GM18951 (cell line): ENCODE measurements around the gene OR2V2.
"Not testable (repeated sequence)": the region's sequence is repeated elsewhere in the genome, so short reads cannot be mapped to it uniquely, and the experiment has no call there.

Source experiments
- POLR2A ChIP-seq: IDR thresholded peaks from 4 replicates; pipeline ENCODE4 v1.6.1; 2011; ENCODE audit warnings: mild to moderate bottlenecking; ENCODE audit not compliant: insufficient read length, insufficient read depth; ENCODE audit errors: extremely low read depth
- in situ Hi-C: fragments of 300-500 bp; cut with MboI; formaldehyde crosslinking; loops from one replicate; pipeline ENCODE4 v1.12.0; 2022; ENCODE audit warnings: low sequenced_read_pairs, mixed read lengths, inconsistent platforms; ENCODE audit not compliant: unreplicated experiment

OR2V2 gene

DNA sequence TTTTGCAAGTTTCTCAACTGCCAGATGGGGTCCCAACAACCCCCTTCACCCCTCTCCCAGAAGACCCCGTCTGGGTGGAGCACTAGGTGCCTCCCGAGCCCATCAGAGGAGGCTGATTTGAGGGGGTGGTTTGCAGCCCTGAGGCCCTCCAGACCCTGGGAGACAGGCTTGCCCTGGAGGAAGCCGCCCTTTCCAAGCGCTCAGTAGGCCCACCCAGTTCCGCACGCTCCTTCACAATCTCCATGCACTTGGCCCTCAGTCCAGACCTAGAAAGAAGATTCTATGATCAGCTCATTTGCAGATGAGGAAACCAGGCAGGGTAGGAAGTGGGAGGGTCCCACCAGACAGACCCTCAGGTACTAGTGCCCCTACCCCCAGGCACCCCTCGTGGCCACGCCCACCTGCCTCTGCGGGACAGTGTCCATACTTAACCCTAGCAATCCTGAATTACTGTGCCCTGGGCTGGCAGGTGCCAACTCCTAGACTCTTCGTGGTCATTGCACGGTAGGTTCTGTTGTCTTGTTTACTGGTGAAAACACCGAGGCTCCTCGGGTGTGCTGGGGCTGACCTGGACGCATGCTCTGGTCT lies 38.7 kb upstream of the OR2V2 start:
- no peak for TF ChIP-seq POLR2A
- in situ Hi-C loops: no loop called here

GRCh38 chr5:181109489-181110013 lies 37.8 kb upstream of the OR2V2 start:
- in situ Hi-C loops: no loop called here
- TF ChIP-seq POLR2A: no peak

GRCh38 chr5:181111010-181111409 lies 36.4 kb upstream of the OR2V2 start:
- no peak for TF ChIP-seq POLR2A
- in situ Hi-C loops: no loop called here

- TF ChIP-seq POLR2A: no peak
- in situ Hi-C loops: no loop called here
Observed at GRCh38 chr5:181112476-181112875, 34.9 kb upstream of the OR2V2 start.

DNA sequence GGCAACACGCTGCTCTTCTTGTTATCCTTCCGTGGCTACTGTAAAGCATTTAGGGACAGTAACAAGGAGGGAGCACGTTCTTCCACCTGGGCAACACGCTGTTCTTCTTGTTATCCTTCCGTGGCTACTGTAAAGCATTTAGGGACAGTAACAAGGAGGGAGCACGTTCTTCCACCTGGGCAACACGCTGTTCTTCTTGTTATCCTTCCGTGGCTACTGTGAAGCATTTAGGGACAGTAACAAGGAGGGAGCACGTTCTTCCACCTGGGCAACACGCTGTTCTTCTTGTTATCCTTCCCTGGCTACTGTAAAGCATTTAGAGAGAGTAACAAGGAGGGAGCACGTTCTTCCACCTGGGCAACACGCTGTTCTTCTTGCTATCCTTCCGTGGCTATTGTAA lies 33.8 kb upstream of the OR2V2 start:
- in situ Hi-C loops: not testable (repeated sequence)

GRCh38 chr5:181114284-181114843 lies 33.0 kb upstream of the OR2V2 start:
- in situ Hi-C loops: no loop called here
- TF ChIP-seq POLR2A: no peak

DNA sequence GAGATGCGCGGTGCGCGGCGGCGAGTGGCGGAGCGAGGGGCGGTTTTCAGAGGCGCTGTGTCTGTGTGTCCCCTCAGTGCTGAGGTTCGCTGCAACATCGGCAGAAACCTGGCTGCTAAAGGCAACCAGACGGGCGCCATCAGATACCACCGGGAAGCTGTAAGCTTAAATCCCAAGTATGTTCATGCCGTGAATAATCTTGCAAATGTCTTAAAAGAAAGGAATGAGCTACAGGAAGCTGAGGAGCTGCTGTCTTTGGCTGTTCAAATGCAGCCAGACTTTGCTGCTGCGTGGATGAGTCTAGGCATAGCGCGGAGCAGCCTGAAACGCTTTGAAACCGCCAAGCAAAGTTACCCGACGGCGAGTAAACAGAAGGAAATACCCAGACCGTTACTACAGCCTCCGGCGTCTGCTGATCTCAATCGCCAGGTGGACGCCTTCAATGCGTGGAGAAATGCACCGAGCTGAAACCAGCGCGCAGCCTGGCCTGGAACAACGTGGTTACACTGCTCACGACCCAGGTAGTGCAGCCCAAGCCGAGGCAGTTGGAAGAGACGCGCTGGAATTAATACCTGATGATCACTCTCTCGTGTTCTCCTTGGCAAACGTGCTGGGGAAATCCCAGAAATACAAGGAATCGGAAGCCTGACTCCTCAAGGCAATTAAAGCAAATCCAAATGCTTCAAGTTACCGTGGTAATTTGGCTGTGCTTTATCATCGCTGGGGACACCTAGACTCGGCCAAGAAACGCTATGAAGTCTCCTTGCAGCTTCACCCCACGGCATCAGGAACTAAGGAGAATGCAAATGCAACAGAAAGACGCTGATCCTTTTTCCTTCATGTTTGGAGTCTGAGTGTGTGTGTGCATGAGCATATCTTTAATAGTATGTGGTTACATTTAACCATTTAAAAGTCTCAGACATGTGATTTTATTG lies 32.3 kb upstream of the OR2V2 start:
- in situ Hi-C loops: no loop called here
- no peak for TF ChIP-seq POLR2A

GRCh38 chr5:181118369-181118768 lies 29.0 kb upstream of the OR2V2 start:
- in situ Hi-C loops: no loop called here
- TF ChIP-seq POLR2A: no peak

GRCh38 chr5:181119105-181119504 lies 28.3 kb upstream of the OR2V2 start:
- TF ChIP-seq POLR2A: no peak
- in situ Hi-C loops: no loop called here

DNA sequence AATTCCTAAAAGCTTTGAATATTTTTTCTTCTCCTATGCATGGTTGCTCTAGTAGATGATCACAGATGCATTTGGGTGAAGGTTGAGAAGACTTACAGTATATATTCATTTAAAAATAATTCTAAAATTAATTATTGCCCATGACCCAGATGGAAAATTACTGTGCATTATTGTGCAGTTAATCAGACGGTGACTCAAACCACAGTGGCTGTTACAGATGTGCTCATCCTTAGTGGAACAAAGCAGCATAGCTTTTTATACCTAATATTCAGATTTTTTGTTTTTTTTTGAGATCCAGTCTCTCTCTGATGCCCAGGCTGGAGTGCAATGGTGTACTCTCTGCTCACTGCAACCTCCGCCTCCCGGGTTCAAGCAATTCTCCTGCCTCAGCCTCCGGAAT lies 27.1 kb upstream of the OR2V2 start:
- TF ChIP-seq POLR2A: no peak
- in situ Hi-C loops: no loop called here

DNA sequence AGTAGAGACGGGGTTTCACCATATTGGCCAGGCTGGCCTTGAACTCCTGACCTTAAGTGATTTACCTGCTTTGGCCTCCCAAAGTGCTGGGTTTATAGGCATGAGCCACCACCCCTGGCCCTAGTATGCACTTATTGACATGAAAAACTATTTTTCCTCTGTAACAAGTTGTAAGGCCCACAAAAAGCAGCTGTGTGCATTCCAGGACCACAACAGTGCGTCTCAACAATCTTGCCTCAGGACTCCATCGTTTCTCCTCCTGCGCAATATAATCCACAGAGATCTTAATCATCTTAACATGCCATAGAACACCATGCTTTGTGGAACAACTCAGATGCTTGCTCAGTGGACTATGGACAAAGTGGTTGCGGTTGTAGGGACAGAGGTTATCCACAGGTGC lies 26.6 kb upstream of the OR2V2 start:
- TF ChIP-seq POLR2A: no peak
- in situ Hi-C loops: no loop called here

GRCh38 chr5:181121675-181122561 lies 25.5 kb upstream of the OR2V2 start:
- no peak for TF ChIP-seq POLR2A
- in situ Hi-C loops: no loop called here

GRCh38 chr5:181124526-181124925 lies 22.9 kb upstream of the OR2V2 start:
- in situ Hi-C loops: no loop called here
- no peak for TF ChIP-seq POLR2A
